ENCODE results near the gene DUS1L.

Gene DUS1L

DNA sequence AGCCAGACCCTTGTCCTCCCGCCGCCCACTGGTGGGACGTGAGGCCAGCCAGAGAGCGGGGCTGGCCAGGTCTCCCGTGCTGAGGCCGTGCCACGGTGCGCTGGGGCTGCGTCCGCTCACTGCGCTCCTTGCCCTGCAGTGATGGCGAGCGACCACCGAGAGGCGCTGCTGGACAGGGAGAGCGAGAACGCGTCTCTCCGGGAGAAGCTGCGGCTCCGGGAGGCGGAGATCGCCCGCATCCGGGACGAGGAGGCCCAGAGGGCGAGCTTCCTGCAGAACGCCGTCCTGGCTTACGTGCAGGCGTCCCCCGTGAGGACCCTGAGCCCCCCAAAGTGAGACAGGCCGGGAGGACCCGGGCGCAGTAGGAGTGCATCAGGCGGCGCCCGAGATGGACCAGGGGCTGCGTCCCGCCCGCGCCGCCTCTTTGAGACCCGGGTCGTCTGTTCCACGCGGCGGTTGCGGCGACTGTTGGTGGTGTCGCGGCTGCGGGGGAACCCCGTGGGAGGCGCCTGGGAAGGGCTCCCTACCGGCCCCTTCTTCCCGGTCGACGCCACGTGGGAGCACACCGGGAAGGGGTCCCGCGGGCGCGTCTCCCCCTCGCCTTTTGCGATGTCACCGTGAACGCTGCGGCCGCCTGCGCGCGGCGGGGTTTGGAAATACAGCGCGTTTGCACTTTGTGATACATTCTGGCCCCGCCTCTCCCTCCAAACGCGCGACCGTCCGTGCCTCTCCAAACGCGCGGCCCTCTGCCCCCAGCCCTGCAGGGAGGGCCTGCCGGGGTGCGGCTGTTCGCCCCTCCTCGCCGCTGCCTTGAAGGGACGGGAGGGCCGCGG lies 34.9 kb downstream of the DUS1L start:
- Histone ChIP-seq H3K4me1 (ENCODE audit: insufficient read depth, low read length, poor library complexity, severe bottlenecking) (peaks cover 15% of the 10 kb centered on the region), H3K9me2 (replicated peaks; ENCODE audit: low read depth, low read length) (no peaks in the 10 kb centered on the region), H3K9ac (ENCODE audit: low read depth, low read length, poor library complexity, severe bottlenecking) (peak overlapping the region; percentile 72), H3K4me3 (ENCODE audit: low read length, poor library complexity, severe bottlenecking) (peak overlapping the region; percentile 76), H2AFZ (ENCODE audit: low read length) (peak overlapping the region; percentile 85), H3K79me2 (ENCODE audit: insufficient read depth, low read length) (no peaks in the 10 kb centered on the region), H3K4me2 (ENCODE audit: low read depth, low read length, poor library complexity, severe bottlenecking) (peak overlapping the region; percentile 65), H3F3A (ENCODE audit: low read depth) (no peaks in the 10 kb centered on the region), H3K36me3 (ENCODE audit: insufficient read depth, low read length) (no peaks in the 10 kb centered on the region), H3K27me3 (ENCODE audit: insufficient read depth, low read length, poor library complexity, severe bottlenecking) (no peaks in the 10 kb centered on the region), H3K9me3 (ENCODE audit: insufficient read depth, low read depth, low read length) (no peaks in the 10 kb centered on the region), H4K20me1 (ENCODE audit: insufficient read depth, low read length, poor library complexity, severe bottlenecking) (no peaks in the 10 kb centered on the region)
- no peak for TF ChIP-seq EZH2phosphoT487 (IDR thresholded peaks at IDR 0.05; ENCODE audit: borderline replicate concordance)
- TF ChIP-seq, protein P1, sequence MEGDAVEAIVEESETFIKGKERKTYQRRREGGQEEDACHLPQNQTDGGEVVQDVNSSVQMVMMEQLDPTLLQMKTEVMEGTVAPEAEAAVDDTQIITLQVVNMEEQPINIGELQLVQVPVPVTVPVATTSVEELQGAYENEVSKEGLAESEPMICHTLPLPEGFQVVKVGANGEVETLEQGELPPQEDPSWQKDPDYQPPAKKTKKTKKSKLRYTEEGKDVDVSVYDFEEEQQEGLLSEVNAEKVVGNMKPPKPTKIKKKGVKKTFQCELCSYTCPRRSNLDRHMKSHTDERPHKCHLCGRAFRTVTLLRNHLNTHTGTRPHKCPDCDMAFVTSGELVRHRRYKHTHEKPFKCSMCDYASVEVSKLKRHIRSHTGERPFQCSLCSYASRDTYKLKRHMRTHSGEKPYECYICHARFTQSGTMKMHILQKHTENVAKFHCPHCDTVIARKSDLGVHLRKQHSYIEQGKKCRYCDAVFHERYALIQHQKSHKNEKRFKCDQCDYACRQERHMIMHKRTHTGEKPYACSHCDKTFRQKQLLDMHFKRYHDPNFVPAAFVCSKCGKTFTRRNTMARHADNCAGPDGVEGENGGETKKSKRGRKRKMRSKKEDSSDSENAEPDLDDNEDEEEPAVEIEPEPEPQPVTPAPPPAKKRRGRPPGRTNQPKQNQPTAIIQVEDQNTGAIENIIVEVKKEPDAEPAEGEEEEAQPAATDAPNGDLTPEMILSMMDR (conservative IDR thresholded peaks at IDR 0.05; ENCODE audit: low read length), result peak; percentile 68

DNA sequence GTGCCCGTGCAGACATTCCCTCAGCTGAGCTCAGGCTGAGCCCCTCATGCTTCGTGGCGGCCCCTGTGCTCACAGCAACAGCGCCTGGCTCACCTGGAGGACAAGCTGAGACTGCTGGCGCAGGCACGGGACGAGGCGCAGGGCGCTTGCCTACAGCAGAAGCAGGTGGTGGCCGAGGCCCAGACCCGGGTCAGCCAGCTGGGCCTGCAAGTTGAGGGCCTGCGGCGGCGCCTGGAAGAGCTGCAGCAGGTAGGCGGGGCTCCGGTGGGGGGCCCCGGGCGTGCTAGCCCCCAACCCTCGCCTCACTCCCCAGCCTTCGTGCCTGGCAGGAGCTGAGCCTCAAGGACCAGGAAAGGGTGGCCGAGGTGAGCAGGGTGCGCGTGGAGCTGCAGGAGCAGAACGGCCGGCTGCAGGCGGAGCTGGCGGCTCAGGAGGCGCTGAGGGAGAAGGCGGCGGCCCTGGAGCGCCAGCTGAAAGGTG lies 35.6 kb downstream of the DUS1L start:
- TF ChIP-seq EZH2phosphoT487 (IDR thresholded peaks at IDR 0.05; ENCODE audit: borderline replicate concordance), result no peak
- TF ChIP-seq, protein P1 (conservative IDR thresholded peaks at IDR 0.05; ENCODE audit: low read length), result no peak
- Histone ChIP-seq H4K20me1 (ENCODE audit: insufficient read depth, low read length, poor library complexity, severe bottlenecking) (no peaks in the 10 kb centered on the region), H3K27me3 (ENCODE audit: insufficient read depth, low read length, poor library complexity, severe bottlenecking) (no peaks in the 10 kb centered on the region), H3K4me2 (ENCODE audit: low read depth, low read length, poor library complexity, severe bottlenecking) (peak overlapping the region; percentile 65), H3K36me3 (ENCODE audit: insufficient read depth, low read length) (no peaks in the 10 kb centered on the region), H2AFZ (ENCODE audit: low read length) (no peak overlapping the region), H3K9me3 (ENCODE audit: insufficient read depth, low read depth, low read length) (no peaks in the 10 kb centered on the region), H3K4me3 (ENCODE audit: low read length, poor library complexity, severe bottlenecking) (peak overlapping the region; percentile 76), H3F3A (ENCODE audit: low read depth) (no peaks in the 10 kb centered on the region), H3K9ac (ENCODE audit: low read depth, low read length, poor library complexity, severe bottlenecking) (no peak overlapping the region), H3K4me1 (ENCODE audit: insufficient read depth, low read length, poor library complexity, severe bottlenecking) (peaks cover 15% of the 10 kb centered on the region), H3K9me2 (replicated peaks; ENCODE audit: low read depth, low read length) (no peaks in the 10 kb centered on the region), H3K79me2 (ENCODE audit: insufficient read depth, low read length) (no peaks in the 10 kb centered on the region)

DNA sequence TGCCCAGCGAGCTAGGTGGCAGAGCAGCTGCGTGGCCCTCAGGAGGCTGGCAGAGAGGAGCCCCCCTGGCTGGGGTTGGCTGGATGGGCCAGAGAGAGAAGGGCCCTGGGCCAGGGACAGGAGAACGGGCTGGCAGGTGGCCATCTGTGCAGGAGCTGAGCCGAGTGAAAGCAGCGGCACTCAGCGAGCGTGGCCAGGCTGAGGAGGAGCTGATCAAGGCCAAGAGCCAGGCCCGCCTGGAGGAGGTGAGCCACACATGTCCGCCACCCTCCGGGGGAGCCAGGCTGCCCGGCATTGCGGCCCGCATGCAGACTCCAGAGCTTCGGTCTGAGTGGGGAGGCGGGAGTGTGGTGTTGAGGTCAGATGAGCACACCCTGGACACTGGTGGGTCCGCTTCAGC lies 36.2 kb downstream of the DUS1L start:
- no peaks in the 10 kb centered on the region for H3K27me3 ChIP-seq (ENCODE audit: insufficient read depth, low read length, poor library complexity, severe bottlenecking)
- no peak overlapping the region for H3K4me2 ChIP-seq (ENCODE audit: low read depth, low read length, poor library complexity, severe bottlenecking)
- no peaks in the 10 kb centered on the region for H3K9me3 ChIP-seq (ENCODE audit: insufficient read depth, low read depth, low read length)
- H3K36me3 ChIP-seq (ENCODE audit: insufficient read depth, low read length), result no peaks in the 10 kb centered on the region
- TF ChIP-seq, protein P1 (conservative IDR thresholded peaks at IDR 0.05; ENCODE audit: low read length), result no peak
- peaks cover 4% of the 10 kb centered on the region; the same call in 1 of the 2 replicates for H3K79me2 ChIP-seq (ENCODE audit: insufficient read depth, low read length)
- H3K4me1 ChIP-seq (ENCODE audit: insufficient read depth, low read length, poor library complexity, severe bottlenecking), result peaks cover 17% of the 10 kb centered on the region
- H3F3A ChIP-seq (ENCODE audit: low read depth), result no peaks in the 10 kb centered on the region
- no peaks in the 10 kb centered on the region for H4K20me1 ChIP-seq (ENCODE audit: insufficient read depth, low read length, poor library complexity, severe bottlenecking)
- no peaks in the 10 kb centered on the region for H3K9me2 ChIP-seq (replicated peaks; ENCODE audit: low read depth, low read length)
- H2AFZ ChIP-seq (ENCODE audit: low read length), result no peak overlapping the region
- no peak overlapping the region for H3K9ac ChIP-seq (ENCODE audit: low read depth, low read length, poor library complexity, severe bottlenecking)
- H3K4me3 ChIP-seq (ENCODE audit: low read length, poor library complexity, severe bottlenecking), result no peak overlapping the region
